Testis (tissue), 3 donors: Measurements from ENCODE around the gene TMEM225B. TPM values are rescaled to one million over a fixed set of nuclear protein-coding genes. Genes with fewer than 3 reads are reported as not detected.

ENCODE experiments used
- DNase-seq: peaks from one replicate; pipeline ENCODE4 v3.0.0-alpha.2; 2019
- H3K27ac ChIP-seq, 2 donors: fragments of 200-600 bp; sonication (generic); one replicate each; pipeline ENCODE4 v1.5.1; 2019
- H3K27me3 ChIP-seq: fragments of 200-600 bp; sonication (generic); one replicate; pipeline ENCODE4 v1.5.1; 2019
- H3K36me3 ChIP-seq: fragments of 200-600 bp; sonication (generic); one replicate; pipeline ENCODE4 v1.5.1; 2017; ENCODE audit warnings: low read depth; ENCODE audit errors: missing control alignments
- H3K4me1 ChIP-seq: fragments of 200-600 bp; sonication (generic); one replicate; pipeline ENCODE4 v1.5.1; 2019
- H3K4me3 ChIP-seq, 2 donors: fragments of 200-600 bp; sonication (generic); one replicate each; pipeline ENCODE4 v1.5.1; 2017 to 2019
- H3K9me3 ChIP-seq: fragments of 200-600 bp; sonication (generic); one replicate; pipeline ENCODE4 v1.5.1; 2017
- POLR2A ChIP-seq: fragments of 450-650 bp; IDR thresholded peaks from one replicate; pipeline ENCODE4 v1.6.1; 2017; ENCODE audit warnings: antibody characterized with exemption, mild to moderate bottlenecking, moderate library complexity
- WGBS, 2 donors: methylation state at CpG; one replicate each; pipeline ENCODE4 v1.1.5; 2018; 5-methylcytosine and 5-hydroxymethylcytosine counted together
- intact Hi-C: fragments of 100-400 bp; cut with DNase I; formaldehyde crosslinking; loops from one replicate; pipeline ENCODE4 v1.15.1; 2023; ENCODE audit warnings: low total_unique reads
- polyA plus RNA-seq: library from polyadenylated mRNA; stranded (reverse); fragments of 350-450 nt; fragmentation: Illumina TruSeq; extraction: RNeasy Lipid Tissue Mini Kit (QIAGEN cat#74804); gene quantifications from one replicate; pipeline ENCODE4 v1.2.3, GENCODE V29; 2014; ENCODE audit warnings: low read depth, low replicate concordance; ENCODE audit not compliant: insufficient read depth
- total RNA-seq, 2 donors: library from RNA; depleted of rRNA; stranded (reverse); fragments of >200 nt; gene quantifications; one replicate each; pipeline ENCODE4 v1.2.3, GENCODE V29; 2016
- TF ChIP-seq, protein P1 (sequence below), 3 experiments: fragments of 450-650 bp in 2 of 3; fragments of 200-600 bp in 1 of 3; sonication (generic) in 1 of 3; IDR thresholded peaks; one replicate each; pipeline ENCODE4 v1.5.1; 2016 to 2019; ENCODE audit warnings: antibody characterized with exemption in 3 of 3, mild to moderate bottlenecking in 2 of 3, moderate library complexity in 1 of 3

TMEM225B gene
- total and polyA plus RNA-seq, 3 donors from 2014 or later: 57.0 to 406 (median 62.1) TPM

- Histone ChIP-seq H3K27ac (no peak overlapping the region), H3K27me3 (no peaks in the 10 kb centered on the region), H3K36me3 (no peaks in the 10 kb centered on the region), H3K4me3 (no peak overlapping the region), H3K4me1 (peaks cover 12% of the 10 kb centered on the region), H3K9me3 (no peaks in the 10 kb centered on the region)
- WGBS, 2 donors: 79 to 85% methylated on average over 4 to 5 of the region's 5 CpGs
- no peak for TF ChIP-seq POLR2A
- TF ChIP-seq, protein P1, sequence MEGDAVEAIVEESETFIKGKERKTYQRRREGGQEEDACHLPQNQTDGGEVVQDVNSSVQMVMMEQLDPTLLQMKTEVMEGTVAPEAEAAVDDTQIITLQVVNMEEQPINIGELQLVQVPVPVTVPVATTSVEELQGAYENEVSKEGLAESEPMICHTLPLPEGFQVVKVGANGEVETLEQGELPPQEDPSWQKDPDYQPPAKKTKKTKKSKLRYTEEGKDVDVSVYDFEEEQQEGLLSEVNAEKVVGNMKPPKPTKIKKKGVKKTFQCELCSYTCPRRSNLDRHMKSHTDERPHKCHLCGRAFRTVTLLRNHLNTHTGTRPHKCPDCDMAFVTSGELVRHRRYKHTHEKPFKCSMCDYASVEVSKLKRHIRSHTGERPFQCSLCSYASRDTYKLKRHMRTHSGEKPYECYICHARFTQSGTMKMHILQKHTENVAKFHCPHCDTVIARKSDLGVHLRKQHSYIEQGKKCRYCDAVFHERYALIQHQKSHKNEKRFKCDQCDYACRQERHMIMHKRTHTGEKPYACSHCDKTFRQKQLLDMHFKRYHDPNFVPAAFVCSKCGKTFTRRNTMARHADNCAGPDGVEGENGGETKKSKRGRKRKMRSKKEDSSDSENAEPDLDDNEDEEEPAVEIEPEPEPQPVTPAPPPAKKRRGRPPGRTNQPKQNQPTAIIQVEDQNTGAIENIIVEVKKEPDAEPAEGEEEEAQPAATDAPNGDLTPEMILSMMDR (IDR thresholded peaks at IDR 0.05): no peak
- intact Hi-C loops: no loop called here
- DNase-seq: no peak
Measured at GRCh38 chr7:99621271-99621670, 23.2 kb downstream of the TMEM225B start.

DNA sequence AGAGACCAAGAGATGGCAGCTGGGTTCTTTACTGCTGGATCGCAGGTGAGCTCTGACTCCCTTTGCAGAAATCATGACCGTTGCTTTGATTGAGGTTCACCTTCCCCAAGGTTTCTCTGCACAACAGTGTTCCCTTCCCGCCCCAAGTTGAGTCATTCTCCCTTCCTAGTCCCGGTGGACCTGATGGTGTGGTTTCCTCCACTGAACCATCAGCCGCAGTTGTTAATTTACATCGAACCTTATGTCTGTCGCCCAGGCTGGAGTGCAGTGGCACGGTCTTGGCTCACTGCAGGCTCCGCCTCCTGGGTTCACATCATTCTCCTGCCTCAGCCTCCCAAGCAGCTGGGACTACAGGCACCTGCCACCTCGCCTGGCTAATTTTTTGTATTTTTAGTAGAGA lies 24.5 kb downstream of the TMEM225B start:
- intact Hi-C loops: no loop called here
- DNase-seq: no peak
- no peak overlapping the region for H3K4me3 ChIP-seq
- no peak for TF ChIP-seq POLR2A
- 90 to 92% methylated on average over 10 of the region's 10 CpGs for WGBS, 2 donors
- H3K4me1 ChIP-seq: peaks cover 10% of the 10 kb centered on the region
- H3K36me3 ChIP-seq: no peaks in the 10 kb centered on the region
- no peaks in the 10 kb centered on the region for H3K9me3 ChIP-seq
- no peaks in the 10 kb centered on the region for H3K27me3 ChIP-seq
- H3K27ac ChIP-seq: no peak overlapping the region

DNA sequence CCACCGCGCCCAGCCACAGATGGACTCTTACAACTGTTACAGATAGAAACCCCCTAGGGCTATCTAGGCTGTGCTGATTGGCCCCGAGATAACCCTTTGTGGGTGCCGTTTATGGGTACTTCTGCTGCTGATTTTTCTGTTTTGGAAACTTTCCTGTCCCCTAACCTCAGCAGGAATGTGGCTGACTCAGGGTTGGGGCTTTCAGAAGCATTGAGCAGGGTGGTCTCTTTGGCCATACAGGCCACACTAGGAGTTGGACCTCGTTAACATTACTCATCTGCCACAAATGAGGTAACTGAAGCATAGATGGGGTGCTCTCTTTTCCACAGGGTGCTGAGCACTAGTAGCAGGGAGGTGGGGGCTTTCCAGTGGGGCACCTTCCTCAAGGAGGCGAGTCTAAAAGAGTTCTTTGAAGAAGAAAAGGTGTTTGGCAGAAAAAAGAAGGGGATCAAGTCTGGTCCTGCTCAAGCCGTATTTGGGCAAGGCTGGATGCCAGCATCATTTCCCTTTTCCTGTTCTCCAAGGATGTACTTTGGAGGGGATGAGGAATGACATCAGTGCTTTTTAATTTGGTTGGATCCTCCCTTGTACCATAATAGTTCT lies 25.1 kb downstream of the TMEM225B start:
- TF ChIP-seq, protein P1 (IDR thresholded peaks at IDR 0.05): no peak
- TF ChIP-seq POLR2A: no peak
- no peak for DNase-seq
- Histone ChIP-seq H3K4me3 (no peak overlapping the region), H3K27ac (no peak overlapping the region), H3K27me3 (no peaks in the 10 kb centered on the region), H3K4me1 (peaks cover 5% of the 10 kb centered on the region), H3K36me3 (no peaks in the 10 kb centered on the region), H3K9me3 (no peaks in the 10 kb centered on the region)
- 86 to 88% methylated on average over 7 of the region's 7 CpGs for WGBS, 2 donors
- intact Hi-C loops: no loop called here

DNA sequence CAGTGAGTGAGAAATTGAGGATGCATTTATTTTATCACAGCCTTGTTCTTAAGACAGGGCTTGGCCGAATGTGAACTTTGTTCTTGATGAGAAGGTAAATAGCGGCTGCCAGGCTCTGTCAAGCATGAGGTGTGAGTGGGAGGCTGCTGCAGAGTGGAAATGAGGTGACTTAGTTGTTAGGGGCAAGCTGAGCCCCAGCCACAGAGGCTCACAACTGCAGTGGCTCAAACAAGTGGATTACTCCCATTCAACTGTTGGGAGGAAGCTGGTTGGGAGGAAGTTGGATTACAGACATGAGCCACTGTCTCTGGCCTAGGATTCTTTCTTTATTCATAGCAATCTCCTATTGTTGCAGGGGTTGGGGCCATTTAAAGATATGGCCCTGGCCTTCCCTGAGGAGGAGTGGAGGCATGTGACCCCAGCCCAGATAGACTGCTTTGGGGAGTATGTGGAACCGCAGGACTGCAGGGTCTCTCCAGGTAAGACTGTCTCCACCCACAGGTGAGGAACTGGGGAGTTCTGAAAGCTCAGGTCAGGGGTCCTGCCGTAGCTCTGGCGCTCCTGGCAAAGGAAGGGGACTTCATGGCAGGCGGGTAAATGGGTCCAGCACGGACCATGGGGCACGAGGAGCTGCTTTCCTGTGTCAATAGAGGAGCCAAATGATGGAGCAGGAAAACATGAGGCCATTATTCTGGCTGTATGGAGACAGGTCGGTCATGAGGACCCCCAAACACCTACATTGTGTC lies 25.8 kb downstream of the TMEM225B start:
- 86 to 92% methylated on average over 8 to 9 of the region's 9 CpGs for WGBS, 2 donors
- H3K4me1 ChIP-seq: no peaks in the 10 kb centered on the region
- H3K27me3 ChIP-seq: no peaks in the 10 kb centered on the region

DNA sequence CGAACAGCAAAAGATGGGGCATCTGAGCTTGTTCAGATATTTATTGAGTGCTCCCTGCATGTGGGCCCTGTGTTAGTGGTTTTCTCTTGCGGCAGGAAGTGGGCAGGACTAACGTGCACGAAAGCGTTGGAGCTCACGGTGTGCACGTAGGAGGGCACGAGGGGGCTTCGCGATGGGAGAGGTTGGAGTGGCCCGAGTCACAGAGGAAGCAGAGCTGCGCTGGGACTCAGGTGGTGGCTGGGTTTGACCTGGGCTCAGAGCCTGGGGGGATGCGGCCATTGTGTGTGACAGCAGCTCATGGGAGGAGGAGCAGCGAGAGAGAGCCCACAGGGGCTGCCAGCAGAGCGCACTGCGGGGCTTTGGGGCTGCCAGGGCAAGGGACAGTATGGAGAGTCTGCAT lies 26.4 kb downstream of the TMEM225B start:
- Histone ChIP-seq H3K27ac (no peak overlapping the region), H3K27me3 (no peaks in the 10 kb centered on the region), H3K9me3 (no peaks in the 10 kb centered on the region), H3K4me3 (no peak overlapping the region), H3K36me3 (no peaks in the 10 kb centered on the region), H3K4me1 (no peaks in the 10 kb centered on the region)
- WGBS, 2 donors: 88 to 89% methylated on average over 16 of the region's 16 CpGs
- TF ChIP-seq, protein P1 (IDR thresholded peaks at IDR 0.05): no peak
- TF ChIP-seq POLR2A: no peak
- intact Hi-C loops: no loop called here
- no peak for DNase-seq

More for the DNA sequence above, 25.8 kb downstream of the TMEM225B start:
- Histone ChIP-seq H3K27ac (no peak overlapping the region), H3K9me3 (no peaks in the 10 kb centered on the region), H3K36me3 (no peaks in the 10 kb centered on the region), H3K4me3 (no peak overlapping the region)
- TF ChIP-seq, protein P1 (IDR thresholded peaks at IDR 0.05): no peak
- TF ChIP-seq POLR2A: no peak
- no peak for DNase-seq
- intact Hi-C loops: no loop called here
